AG09309 (cell line): ENCODE data around the gene EDC4.

Source experiments
- DNase-seq: peaks from one replicate; pipeline ENCODE4 v3.0.0-alpha.2; 2010; ENCODE audit warnings: low read depth
- H3K4me3 ChIP-seq: 2 replicates; pipeline ENCODE4 v1.5.1; 2011; ENCODE audit warnings: mild to moderate bottlenecking, low read depth, low read length, moderate library complexity; ENCODE audit not compliant: control insufficient read depth
- TF ChIP-seq, protein P1 (sequence below): IDR thresholded peaks from 2 replicates; pipeline ENCODE4 v1.5.1; 2011; ENCODE audit warnings: mild to moderate bottlenecking, low read depth, low read length, inconsistent platforms; ENCODE audit not compliant: insufficient read depth, control insufficient read depth; ENCODE audit errors: missing control alignments

The EDC4 gene

DNA sequence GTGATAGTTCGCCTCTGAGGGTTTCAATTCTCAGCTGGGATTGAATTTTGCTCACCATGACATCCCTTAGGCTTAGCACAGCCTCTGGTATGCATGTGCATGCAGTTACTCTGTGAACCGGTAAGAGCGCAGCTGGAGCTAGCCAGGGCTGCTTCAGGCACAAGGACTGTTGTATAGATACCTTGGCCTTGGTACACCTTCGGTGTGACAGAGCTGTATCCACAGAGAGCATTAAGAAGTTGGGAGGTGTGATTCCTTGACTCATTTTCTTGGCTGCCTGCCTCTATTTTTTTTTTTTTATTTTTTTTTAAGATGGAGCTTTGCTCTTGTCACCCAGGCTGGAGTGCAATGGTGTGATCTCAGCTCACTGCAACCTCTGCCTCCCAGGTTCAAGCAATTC lies 28.4 kb upstream of the EDC4 start:
- TF ChIP-seq, protein P1, sequence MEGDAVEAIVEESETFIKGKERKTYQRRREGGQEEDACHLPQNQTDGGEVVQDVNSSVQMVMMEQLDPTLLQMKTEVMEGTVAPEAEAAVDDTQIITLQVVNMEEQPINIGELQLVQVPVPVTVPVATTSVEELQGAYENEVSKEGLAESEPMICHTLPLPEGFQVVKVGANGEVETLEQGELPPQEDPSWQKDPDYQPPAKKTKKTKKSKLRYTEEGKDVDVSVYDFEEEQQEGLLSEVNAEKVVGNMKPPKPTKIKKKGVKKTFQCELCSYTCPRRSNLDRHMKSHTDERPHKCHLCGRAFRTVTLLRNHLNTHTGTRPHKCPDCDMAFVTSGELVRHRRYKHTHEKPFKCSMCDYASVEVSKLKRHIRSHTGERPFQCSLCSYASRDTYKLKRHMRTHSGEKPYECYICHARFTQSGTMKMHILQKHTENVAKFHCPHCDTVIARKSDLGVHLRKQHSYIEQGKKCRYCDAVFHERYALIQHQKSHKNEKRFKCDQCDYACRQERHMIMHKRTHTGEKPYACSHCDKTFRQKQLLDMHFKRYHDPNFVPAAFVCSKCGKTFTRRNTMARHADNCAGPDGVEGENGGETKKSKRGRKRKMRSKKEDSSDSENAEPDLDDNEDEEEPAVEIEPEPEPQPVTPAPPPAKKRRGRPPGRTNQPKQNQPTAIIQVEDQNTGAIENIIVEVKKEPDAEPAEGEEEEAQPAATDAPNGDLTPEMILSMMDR, result no peak
- H3K4me3 ChIP-seq, result no peak overlapping the region
- no peak for DNase-seq

DNA sequence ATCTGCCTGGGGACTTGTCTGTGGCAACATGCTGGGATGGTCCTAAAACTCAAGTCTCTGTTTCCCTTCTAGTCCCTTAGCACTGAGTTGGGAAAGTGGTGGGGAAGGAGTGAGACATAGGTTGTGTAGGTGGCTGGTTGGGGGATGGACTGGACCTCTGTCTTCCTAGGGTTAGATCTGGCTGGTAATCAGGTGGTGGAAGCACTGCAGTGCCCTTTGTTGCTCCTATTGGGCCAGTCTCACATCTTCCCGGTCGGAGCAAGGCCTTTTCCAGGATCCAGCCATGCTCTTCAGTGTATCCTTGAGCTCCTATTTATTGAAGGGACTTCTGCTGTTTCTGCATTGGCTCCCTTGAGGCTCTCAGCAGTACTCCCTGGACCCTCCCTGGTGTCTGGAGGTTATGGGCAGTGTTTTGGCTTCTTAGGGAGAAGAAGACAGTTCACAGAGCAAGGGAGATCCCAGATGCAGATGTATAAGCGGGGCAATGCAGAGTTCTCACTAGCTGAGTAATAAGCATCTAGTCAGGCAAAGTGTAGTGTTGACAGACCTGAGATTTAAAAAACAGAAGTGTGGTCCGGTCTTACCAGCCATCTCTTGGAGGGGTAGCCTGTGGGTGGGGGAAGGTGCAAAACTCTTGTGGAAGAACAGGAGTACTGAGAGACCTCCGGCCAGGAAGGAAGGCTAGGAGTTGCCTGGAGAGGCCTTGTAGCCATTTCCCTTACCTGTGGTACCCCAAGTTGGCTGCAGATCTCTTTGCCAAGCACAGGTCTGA lies 27.4 kb upstream of the EDC4 start:
- peak overlapping the region; percentile 5; the same call in 1 of the 2 replicates for H3K4me3 ChIP-seq
- TF ChIP-seq, protein P1, result no peak
- DNase-seq, result no peak

DNA sequence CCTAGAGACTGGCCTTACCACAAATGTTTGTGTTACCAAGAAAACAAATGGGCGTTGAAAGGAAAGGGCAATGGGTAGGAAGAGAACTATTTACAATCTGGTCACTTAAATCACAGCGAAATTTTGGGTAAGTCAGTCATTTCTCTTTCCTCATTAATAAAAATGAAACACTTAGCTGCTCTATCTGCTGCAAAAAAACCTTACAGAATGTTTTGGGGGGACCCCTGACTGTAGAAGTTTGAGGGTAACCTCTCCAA lies 26.9 kb upstream of the EDC4 start:
- peak overlapping the region; percentile 88 for H3K4me3 ChIP-seq
- no peak for DNase-seq
- TF ChIP-seq, protein P1, result no peak

DNA sequence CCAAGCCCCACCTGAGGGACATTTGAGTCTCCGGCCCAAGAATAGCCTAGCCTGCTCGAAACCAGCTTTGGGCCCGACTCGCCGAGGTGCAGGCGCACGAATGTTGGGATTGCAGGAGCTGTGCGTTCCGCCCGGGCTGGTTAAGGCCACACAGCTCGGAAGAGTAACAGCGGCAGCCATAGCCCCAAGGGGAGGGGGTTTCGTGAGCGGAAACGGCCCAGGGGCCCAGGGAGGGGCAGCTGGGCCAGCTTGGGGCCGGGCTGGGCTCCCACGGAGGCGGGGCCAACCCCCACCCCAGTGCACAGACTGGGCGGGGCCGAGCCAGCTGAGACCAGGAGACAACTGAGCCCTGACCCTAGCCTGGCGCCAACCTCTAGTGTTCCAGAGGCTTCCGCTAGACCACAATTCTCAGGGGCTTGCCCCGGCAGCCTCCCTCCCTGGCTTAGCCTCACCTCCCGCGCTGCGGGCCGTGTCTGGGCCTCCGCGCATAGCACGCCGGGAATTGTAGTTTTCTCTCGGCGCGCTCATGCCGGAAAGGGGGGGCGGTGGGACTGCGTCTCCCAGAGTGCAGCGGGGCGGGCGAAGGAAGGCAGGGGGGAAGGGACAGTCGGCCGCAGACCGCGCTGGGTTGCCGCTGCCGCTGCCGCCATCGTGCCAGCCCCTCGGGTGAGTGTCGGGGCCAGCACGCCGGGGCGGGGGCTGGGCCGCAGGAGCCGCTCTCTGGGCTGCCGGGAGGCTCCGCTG lies 26.4 kb upstream of the EDC4 start, which contains the start of gene NUTF2:
Gene NUTF2 (plus strand): TSS at position 614 of the 744 bp plus-strand sequence. CDS start 18,198 bp downstream, outside the sequence.
- H3K4me3 ChIP-seq, result peak within 1 kb of the TSS; percentile 88
- TF ChIP-seq, protein P1, result no peak
- no peak for DNase-seq

DNA sequence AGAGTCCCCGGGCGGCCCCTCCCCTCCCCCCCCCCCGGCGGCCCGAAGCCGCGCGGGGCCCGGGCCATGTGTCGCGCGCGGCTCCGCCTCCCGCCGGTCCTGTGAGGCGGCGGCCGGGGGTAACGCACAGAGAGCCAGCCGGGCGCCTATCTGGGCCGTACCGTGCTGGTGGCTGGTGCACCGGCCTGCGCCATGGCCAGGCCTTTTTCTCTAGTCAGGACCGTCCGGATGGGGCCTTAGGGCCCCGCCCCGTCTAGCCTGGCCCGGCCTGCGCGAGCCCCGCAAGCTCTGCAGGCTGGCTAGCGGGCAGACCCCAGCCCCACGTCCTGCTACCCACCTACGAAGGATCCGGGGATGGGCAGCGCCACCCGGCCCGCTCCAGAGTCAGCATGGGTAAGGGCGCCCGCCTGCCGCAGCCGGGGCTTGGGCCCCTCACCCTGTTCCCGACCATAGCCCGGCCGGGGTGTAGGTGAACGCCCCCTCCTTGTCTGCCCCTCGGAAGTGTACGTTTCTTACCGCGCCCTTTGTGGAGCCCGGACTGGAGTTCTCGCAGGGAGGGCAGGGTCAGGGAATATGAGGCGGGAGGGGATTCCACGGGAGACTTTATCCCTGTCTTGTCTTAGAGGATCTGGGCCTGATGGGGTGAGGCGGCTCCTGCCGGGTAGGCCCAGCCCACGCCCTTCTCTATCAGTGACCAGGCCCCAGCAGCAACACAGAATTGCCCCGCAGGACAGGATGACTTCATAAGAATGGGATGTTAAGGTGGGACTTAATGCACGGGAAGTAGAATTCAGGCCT lies 25.6 kb upstream of the EDC4 start, which contains the start of gene CENPT:
Gene CENPT (minus strand): TSS at position 630 of the 798 bp plus-strand sequence. CDS start 13,834 bp downstream, outside the sequence.
- H3K4me3 ChIP-seq, result peak within 1 kb of the TSS; percentile 88
- TF ChIP-seq, protein P1, result no peak
- no peak for DNase-seq

DNA sequence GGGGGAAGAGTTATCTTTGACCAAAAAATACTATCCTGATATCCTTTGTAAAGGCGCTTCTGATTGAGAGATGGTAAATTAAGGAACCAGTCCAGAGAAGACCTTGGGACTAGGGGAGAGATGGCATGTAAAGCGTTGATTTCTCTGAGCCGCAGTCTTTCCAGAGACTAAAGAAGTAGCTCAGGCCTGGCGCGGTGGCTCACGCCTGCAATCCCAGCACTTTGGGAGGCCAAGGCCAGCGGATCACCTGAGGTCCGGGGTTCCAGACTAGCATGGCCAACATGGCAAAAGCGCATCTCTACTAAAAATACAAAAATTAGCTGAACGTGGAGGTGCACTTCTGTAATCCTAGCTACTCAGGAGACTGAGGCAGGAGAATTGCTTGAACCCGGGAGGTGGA lies 24.7 kb upstream of the EDC4 start:
- peak overlapping the region; percentile 88 for H3K4me3 ChIP-seq
- TF ChIP-seq, protein P1, result no peak
- no peak for DNase-seq
